ENCODE data around the gene ANKRD27.
"Not testable (repeated sequence)": the region's sequence is repeated elsewhere in the genome, so short reads cannot be mapped to it uniquely, and the experiment has no call there.

ANKRD27 gene

GRCh38 chr19:32688311-32688710, 13.3 kb upstream of the ANKRD27 start:
- DNase-seq (ENCODE audit: low spot score): no peak

GRCh38 chr19:32687681-32688080, 12.7 kb upstream of the ANKRD27 start:
- DNase-seq (ENCODE audit: low spot score): no peak

GRCh38 chr19:32686847-32687475, 12.0 kb upstream of the ANKRD27 start:
- DNase-seq (ENCODE audit: low spot score): no peak

- DNase-seq (ENCODE audit: low spot score): no peak
These were observed 7.3 kb upstream of the ANKRD27 start for GRCh38 chr19:32682317-32682716.

GRCh38 chr19:32680986-32681385, 6.0 kb upstream of the ANKRD27 start:
- no peak for DNase-seq (ENCODE audit: low spot score)

GRCh38 chr19:32677657-32678056, 2.7 kb upstream of the ANKRD27 start:
- peak; percentile 88 for DNase-seq (ENCODE audit: low spot score)

GRCh38 chr19:32676895-32677359, 1.9 kb upstream of the ANKRD27 start:
- no peak for DNase-seq (ENCODE audit: low spot score)

- peak; percentile 60 for DNase-seq (ENCODE audit: low spot score)
These were observed 1.4 kb upstream of the ANKRD27 start for GRCh38 chr19:32676186-32676894.

- DNase-seq (ENCODE audit: low spot score): peak; percentile 86
These were observed 773 bp upstream of the ANKRD27 start, which contains the start of gene RGS9BP for GRCh38 chr19:32675720-32676185. Gene RGS9BP (plus strand): TSS chr19:32675848. CDS start chr19:32676264, 416 bp downstream.

- peak; percentile 51 for DNase-seq (ENCODE audit: low spot score)
These were observed 638 bp downstream of the ANKRD27 start for GRCh38 chr19:32674153-32674930.

- DNase-seq (ENCODE audit: low spot score): no peak
These were observed 1.4 kb downstream of the ANKRD27 start for GRCh38 chr19:32673573-32673972.

GRCh38 chr19:32672841-32673240, 2.1 kb downstream of the ANKRD27 start:
- no peak for DNase-seq (ENCODE audit: low spot score)

- no peak for DNase-seq (ENCODE audit: low spot score)
These were observed 2.9 kb downstream of the ANKRD27 start for GRCh38 chr19:32671883-32672593.

GRCh38 chr19:32669310-32669709, 5.7 kb downstream of the ANKRD27 start:
- DNase-seq (ENCODE audit: low spot score): no peak

- no peak for DNase-seq (ENCODE audit: low spot score)
These were observed 8.9 kb downstream of the ANKRD27 start for GRCh38 chr19:32666084-32666483.

- DNase-seq (ENCODE audit: low spot score): no peak
These were observed 12.8 kb downstream of the ANKRD27 start for GRCh38 chr19:32662186-32662585.

GRCh38 chr19:32661318-32661717, 13.7 kb downstream of the ANKRD27 start:
- no peak for DNase-seq (ENCODE audit: low spot score)

- DNase-seq (ENCODE audit: low spot score): no peak
These were observed 16.5 kb downstream of the ANKRD27 start for GRCh38 chr19:32658527-32658926.

- DNase-seq (ENCODE audit: low spot score): no peak
These were observed 16.9 kb downstream of the ANKRD27 start for GRCh38 chr19:32658075-32658474.

- not testable (repeated sequence) for DNase-seq (ENCODE audit: low spot score)
These were observed 18.6 kb downstream of the ANKRD27 start for GRCh38 chr19:32656379-32656778.

GRCh38 chr19:32653599-32653915, 21.4 kb downstream of the ANKRD27 start:
- DNase-seq (ENCODE audit: low spot score): no peak

Measured in D341Med (cell line).